GM12878 (cell line): Measurements from ENCODE around the gene ADAMTS13. TPM values are rescaled to one million over a fixed set of nuclear protein-coding genes. Genes with fewer than 3 reads are reported as not detected.
A peak's percentile ranks its signal among the peaks of the same experiment; 100 is the strongest.

Experiments
- BACH1 ChIP-seq: fragments of 450-650 bp; IDR thresholded peaks from 2 replicates; pipeline ENCODE4 v1.6.1; 2017; ENCODE audit warnings: mild to moderate bottlenecking, borderline replicate concordance
- CBX3 ChIP-seq: fragments of 200-600 bp; sonication (generic); IDR thresholded peaks from 2 replicates; pipeline ENCODE4 v1.6.1; 2016; ENCODE audit warnings: low read depth, borderline replicate concordance
- HDGF ChIP-seq: fragments of 450-650 bp; IDR thresholded peaks from 2 replicates; pipeline ENCODE4 v1.6.1; 2016; ENCODE audit warnings: antibody characterized with exemption
- IRF5 ChIP-seq: fragments of 450-650 bp; IDR thresholded peaks from 2 replicates; pipeline ENCODE4 v1.6.1; 2017; ENCODE audit warnings: borderline replicate concordance
- LARP7 ChIP-seq: fragments of 450-650 bp; IDR thresholded peaks from 2 replicates; pipeline ENCODE4 v1.6.1; 2017; ENCODE audit warnings: mild to moderate bottlenecking
- MLLT1 ChIP-seq: fragments of 450-650 bp; IDR thresholded peaks from 2 replicates; pipeline ENCODE4 v1.6.1; 2016; ENCODE audit warnings: mild to moderate bottlenecking
- MTA2 ChIP-seq: fragments of 450-650 bp; IDR thresholded peaks from 2 replicates; pipeline ENCODE4 v1.6.1; 2016; ENCODE audit warnings: low read depth, mild to moderate bottlenecking, moderate library complexity
- MYC ChIP-seq: IDR thresholded peaks from 2 replicates; pipeline ENCODE4 v1.6.1; 2011; ENCODE audit warnings: mild to moderate bottlenecking, low read length, moderate library complexity, inconsistent platforms; ENCODE audit not compliant: insufficient read depth, insufficient replicate concordance, insufficient read length, severe bottlenecking
- RELA ChIP-seq: fragments of 450-650 bp; IDR thresholded peaks from 2 replicates; pipeline ENCODE4 v1.8.0; 2014; ENCODE audit warnings: borderline replicate concordance; ENCODE audit not compliant: partially characterized antibody
- SIX5 ChIP-seq: IDR thresholded peaks from 2 replicates; pipeline ENCODE4 v1.6.1; 2011; ENCODE audit warnings: mild to moderate bottlenecking, low read depth, low read length, moderate library complexity; ENCODE audit not compliant: severe bottlenecking
- SMAD1 ChIP-seq: fragments of 450-650 bp; IDR thresholded peaks from 2 replicates; pipeline ENCODE4 v1.6.1; 2018; ENCODE audit warnings: mild to moderate bottlenecking, low read depth; ENCODE audit not compliant: partially characterized antibody
- SMARCA5 ChIP-seq: fragments of 450-650 bp; IDR thresholded peaks from 2 replicates; pipeline ENCODE4 v1.6.1; 2017; ENCODE audit warnings: mild to moderate bottlenecking
- YBX1 ChIP-seq: fragments of 450-650 bp; IDR thresholded peaks from 2 replicates; pipeline ENCODE4 v1.6.1; 2016; ENCODE audit warnings: antibody characterized with exemption
- ZBTB11 ChIP-seq: fragments of 450-650 bp; formaldehyde crosslinking; IDR thresholded peaks from 2 replicates; pipeline ENCODE4 v1.5.0; 2022; ENCODE audit warnings: mild to moderate bottlenecking, missing genetic modification characterization
- ZNF217 ChIP-seq: fragments of 450-650 bp; IDR thresholded peaks from 2 replicates; pipeline ENCODE4 v1.6.1; 2017; ENCODE audit warnings: antibody characterized with exemption, mild to moderate bottlenecking
- ZNF622 ChIP-seq: fragments of 450-650 bp; IDR thresholded peaks from 2 replicates; pipeline ENCODE4 v1.6.1; 2017; ENCODE audit warnings: mild to moderate bottlenecking, inconsistent platforms
- polyA plus RNA-seq, 11 experiments: library from polyadenylated mRNA; depleted of rRNA in 4 of 11; unstranded in 6 of 11; stranded (reverse) in 5 of 11; fragments of >200 nt; fragmentation: Nextera tagmentation in 4 of 11; fragmentation: Illumina TruSeq in 1 of 11; extraction: Ambion mirVana in 4 of 11; extraction: Trizol in 1 of 11; gene quantifications; 1 replicate in 1 of 11; 2 replicates in 10 of 11; pipeline versions ENCODE4 v1.2.1 to v1.2.3, GENCODE V29; 2011 to 2016; ENCODE audit warnings: inconsistent platforms in 2 of 11, missing spikeins in 2 of 11, low read depth in 1 of 11
- total RNA-seq, 4 experiments: library from RNA; depleted of rRNA in 3 of 4; stranded (reverse); fragments of >200 nt in 3 of 4; fragmentation: Illumina TruSeq in 1 of 4; extraction: Trizol in 1 of 4; gene quantifications; 2 replicates each; pipeline versions ENCODE4 v1.2.1 to v1.2.3, GENCODE V29; 2013 to 2021
- TF ChIP-seq, protein P1 (sequence below): fragments of 450-650 bp; IDR thresholded peaks from 2 replicates; pipeline ENCODE4 v1.6.1; 2014; ENCODE audit warnings: mild to moderate bottlenecking
- TF ChIP-seq, protein P2 (sequence below): fragments of 450-650 bp; formaldehyde crosslinking; IDR thresholded peaks from 2 replicates; pipeline ENCODE4 v1.4.0; 2022; ENCODE audit warnings: mild to moderate bottlenecking, moderate library complexity

The ADAMTS13 gene
- total and polyA plus RNA-seq, 10 of the 15 experiments (the other 5 are each of a cell fraction or from before 2014, with no cell fraction given) = 0.08 to 2.4 (median 0.28) TPM

DNA sequence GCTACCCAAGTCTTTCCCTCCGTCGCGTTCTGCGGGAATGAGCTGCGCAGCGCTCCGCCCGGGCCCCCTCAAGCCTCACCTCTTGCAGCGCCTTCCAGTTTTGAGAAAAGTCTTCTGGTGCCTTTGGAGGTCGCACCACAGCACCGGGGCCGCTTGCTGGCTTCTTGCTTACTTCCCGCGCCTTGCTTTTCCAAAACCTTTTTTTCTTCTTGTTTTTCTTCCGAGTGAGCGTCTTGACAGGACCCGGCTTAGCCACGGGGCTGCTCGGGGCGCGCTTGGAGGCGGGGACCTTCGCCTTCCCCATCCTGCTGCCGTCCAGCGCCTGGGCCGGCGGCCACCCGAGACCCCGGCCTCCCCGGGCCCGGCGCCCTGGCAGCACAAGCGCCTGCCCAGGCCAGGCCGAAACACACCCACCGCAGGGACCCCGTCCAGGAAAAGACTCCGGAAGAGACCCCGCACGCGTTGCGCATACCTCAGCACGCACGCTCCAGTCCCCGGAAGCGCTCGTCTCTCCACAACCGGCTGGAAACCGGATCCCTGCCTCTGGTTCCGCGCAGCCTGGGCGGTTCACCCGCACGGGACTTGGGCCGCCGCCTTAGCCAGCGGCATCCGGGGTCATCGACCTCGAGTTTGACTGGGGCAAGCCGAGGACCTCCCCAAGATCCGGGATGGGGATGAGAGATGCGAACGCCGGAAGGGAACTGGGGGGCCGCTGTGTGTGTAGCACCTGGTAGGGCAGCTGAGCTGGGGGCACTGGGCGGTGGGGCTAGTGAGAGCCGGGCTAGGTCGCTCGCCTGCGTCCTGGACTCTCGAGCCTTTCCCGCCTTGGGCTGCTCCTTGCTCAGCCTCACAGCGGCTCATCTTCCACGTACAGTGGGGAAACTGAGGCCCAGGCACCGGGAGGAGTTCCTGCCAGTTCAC lies 4.4 kb upstream of the ADAMTS13 start, which contains the start of gene REXO4 (continued):
- TF ChIP-seq ZBTB11 (CRISPR knock-in tag) = peak; percentile 97
- TF ChIP-seq CBX3 = no peak
- TF ChIP-seq SIX5 = peak; percentile 66
- peak; percentile 93 for TF ChIP-seq MYC
- TF ChIP-seq, protein P1, sequence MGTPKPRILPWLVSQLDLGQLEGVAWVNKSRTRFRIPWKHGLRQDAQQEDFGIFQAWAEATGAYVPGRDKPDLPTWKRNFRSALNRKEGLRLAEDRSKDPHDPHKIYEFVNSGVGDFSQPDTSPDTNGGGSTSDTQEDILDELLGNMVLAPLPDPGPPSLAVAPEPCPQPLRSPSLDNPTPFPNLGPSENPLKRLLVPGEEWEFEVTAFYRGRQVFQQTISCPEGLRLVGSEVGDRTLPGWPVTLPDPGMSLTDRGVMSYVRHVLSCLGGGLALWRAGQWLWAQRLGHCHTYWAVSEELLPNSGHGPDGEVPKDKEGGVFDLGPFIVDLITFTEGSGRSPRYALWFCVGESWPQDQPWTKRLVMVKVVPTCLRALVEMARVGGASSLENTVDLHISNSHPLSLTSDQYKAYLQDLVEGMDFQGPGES = peak; percentile 26; the same call in 1 of the 2 replicates
- no peak for TF ChIP-seq SMAD1
- peak; percentile 69; the same call in 1 of the 2 replicates for TF ChIP-seq SMARCA5
- no peak for TF ChIP-seq YBX1
- peak; percentile 78 for TF ChIP-seq RELA
- 0 out of 2 replicates have a peak, but pooled peaks have one; percentile 37 for TF ChIP-seq HDGF
- peak; percentile 62; the same call in 1 of the 2 replicates for TF ChIP-seq IRF5
- TF ChIP-seq ZNF217 = no peak; the same call in 1 of the 2 replicates
- TF ChIP-seq LARP7 = peak; percentile 100
- TF ChIP-seq BACH1 = peak; percentile 63
- TF ChIP-seq, protein P2, sequence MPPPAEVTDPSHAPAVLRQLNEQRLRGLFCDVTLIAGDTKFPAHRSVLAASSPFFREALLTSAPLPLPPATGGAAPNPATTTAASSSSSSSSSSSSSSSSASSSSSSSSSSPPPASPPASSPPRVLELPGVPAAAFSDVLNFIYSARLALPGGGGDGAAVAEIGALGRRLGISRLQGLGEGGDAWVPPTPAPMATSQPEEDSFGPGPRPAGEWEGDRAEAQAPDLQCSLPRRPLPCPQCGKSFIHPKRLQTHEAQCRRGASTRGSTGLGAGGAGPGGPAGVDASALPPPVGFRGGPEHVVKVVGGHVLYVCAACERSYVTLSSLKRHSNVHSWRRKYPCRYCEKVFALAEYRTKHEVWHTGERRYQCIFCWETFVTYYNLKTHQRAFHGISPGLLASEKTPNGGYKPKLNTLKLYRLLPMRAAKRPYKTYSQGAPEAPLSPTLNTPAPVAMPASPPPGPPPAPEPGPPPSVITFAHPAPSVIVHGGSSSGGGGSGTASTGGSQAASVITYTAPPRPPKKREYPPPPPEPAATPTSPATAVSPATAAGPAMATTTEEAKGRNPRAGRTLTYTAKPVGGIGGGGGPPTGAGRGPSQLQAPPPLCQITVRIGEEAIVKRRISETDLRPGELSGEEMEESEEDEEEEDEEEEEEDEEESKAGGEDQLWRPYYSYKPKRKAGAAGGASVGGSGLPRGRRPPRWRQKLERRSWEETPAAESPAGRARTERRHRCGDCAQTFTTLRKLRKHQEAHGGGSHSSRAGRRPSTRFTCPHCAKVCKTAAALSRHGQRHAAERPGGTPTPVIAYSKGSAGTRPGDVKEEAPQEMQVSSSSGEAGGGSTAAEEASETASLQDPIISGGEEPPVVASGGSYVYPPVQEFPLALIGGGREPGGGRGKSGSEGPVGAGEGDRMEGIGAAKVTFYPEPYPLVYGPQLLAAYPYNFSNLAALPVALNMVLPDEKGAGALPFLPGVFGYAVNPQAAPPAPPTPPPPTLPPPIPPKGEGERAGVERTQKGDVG (CRISPR knock-in tag) = no peak
- peak; percentile 75 for TF ChIP-seq MTA2
- no peak for TF ChIP-seq ZNF622
- TF ChIP-seq MLLT1 = peak; percentile 87
